Metanephros (tissue), 2 donors: Measurements from ENCODE around the gene CTAG1A. TPM values are rescaled to one million over a fixed set of nuclear protein-coding genes. Genes with fewer than 3 reads are reported as not detected.

Source experiments
- small RNA-seq: library from RNA; depleted of rRNA; stranded (forward); fragments of <200 nt; gene quantifications from one replicate; pipeline ENCODE3, GENCODE V24; 2014; ENCODE audit warnings: low replicate concordance
- total RNA-seq: library from RNA; depleted of rRNA; stranded (reverse); fragments of >200 nt; gene quantifications from one replicate; pipeline ENCODE4 v1.2.3, GENCODE V29; 2014

Gene CTAG1A
- total RNA-seq = not detected

DNA sequence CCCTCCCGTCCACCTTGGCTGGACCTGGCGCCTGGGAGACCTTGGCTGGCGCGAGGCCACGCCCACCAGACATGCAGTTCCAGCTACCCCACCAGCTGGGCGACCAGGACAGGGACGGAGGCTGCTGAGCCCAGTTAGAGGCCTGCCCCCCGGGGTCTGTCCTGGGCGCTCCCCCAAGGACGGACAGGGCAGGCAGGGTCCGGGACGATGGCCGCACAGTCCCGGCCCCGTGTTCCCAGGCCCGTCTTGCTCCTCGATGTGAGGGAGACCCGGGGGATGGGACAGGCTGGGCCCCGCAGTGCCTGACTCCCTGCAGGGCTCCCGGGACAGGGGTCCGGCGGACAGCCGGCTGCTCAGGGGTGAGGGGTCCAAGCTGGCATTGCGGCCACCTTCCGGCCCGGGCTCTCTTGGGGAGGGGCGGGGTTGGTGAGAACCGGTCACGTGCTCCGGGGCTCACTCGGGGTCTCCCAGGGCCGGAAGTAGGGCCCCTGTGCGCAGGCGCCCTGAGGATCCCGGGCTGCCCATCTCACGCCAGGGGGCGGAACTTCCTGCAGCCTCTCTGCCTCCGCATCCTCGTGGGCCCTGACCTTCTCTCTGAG is at the start of gene CTAG1A:
Gene CTAG1A, plus strand, starts transcription at position 549 of the 599 bp plus-strand sequence. CDS start 74 bp downstream, outside the sequence.

DNA sequence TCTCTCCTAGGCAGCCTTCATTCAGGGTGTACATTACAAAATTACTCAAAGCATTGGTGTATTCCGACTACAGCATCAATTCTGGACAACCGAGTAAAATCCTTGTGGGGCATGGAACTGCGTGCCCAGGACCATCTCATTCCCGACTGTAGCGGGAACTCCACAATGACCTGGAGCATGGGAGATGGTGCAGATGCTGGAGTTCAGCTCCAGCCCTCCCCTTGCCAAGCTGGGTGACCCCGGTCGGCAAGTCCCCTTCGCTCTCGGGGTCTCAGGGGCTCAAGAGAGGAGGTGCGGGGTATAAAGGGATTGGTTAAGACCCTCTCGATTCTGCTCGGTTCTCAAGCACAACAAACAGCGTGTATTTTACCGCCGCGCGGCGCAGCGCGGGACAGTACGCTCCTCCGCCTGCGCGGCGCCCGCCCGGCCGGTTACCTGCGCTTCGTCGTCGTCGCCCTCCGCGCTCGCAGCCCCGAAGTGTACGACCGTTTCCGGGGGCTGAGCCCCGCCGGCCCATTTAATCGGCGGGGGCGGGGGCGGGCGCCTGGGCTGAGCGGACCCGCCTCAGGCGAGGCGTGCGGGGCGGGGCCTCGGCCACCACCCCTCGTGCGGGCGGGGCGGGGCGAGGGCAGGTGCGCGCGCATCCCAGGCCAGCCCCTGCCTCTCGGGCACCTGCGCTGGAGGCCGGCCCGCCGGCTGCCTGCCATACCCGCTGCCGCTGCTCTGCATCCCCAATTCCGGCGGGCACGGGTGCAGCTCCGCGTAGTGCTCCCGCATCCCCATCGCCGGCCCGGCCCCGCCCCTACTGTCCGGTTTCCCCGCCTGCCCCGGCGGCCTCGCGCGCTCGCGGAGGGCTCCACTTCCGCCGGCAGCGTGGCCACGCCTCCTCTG is 38.3 kb upstream of the CTAG1A start, which contains the start of gene G6PD:
Gene G6PD, minus strand, starts transcription at position 493 of the 891 bp plus-strand sequence. CDS start 691 bp downstream, outside the sequence.

GRCh38 chrX:154547245-154548027 is 37.5 kb upstream of the CTAG1A start, which contains the start of gene IKBKG:
Gene IKBKG (plus strand): TSS chrX:154547620. CDS start chrX:154552003, 4,383 bp downstream.

GRCh38 chrX:154619182-154619581 is 34.2 kb downstream of the CTAG1A start, which contains the start of gene CTAG1B:
Gene CTAG1B (minus strand): TSS chrX:154619282. CDS start chrX:154619218, 64 bp downstream.

Small RNAs within 50 kb of the gene (small RNA-seq; reads per million reads assigned to genes)
- not detected for gene AC244090.1
- not detected for gene AC244107.2

Other genes starting within 250 kb of the CTAG1A start
- 813 TPM for gene FLNA, start 210.5 kb upstream of the CTAG1A start, total RNA-seq
- gene EMD, start 205.8 kb upstream of the CTAG1A start, total RNA-seq = 61.3 TPM
- gene RPL10, start 186.8 kb upstream of the CTAG1A start, total RNA-seq = 2,753 TPM
- gene DNASE1L1, start 175.9 kb upstream of the CTAG1A start, total RNA-seq = 27.1 TPM
- 35.7 TPM for gene TAFAZZIN, start 173.6 kb upstream of the CTAG1A start, total RNA-seq
- gene ATP6AP1, start 156.5 kb upstream of the CTAG1A start, total RNA-seq = 106 TPM
- 103 TPM for gene GDI1, start 148.0 kb upstream of the CTAG1A start, total RNA-seq
- 26.0 TPM for gene FAM50A, start 141.0 kb upstream of the CTAG1A start, total RNA-seq
- gene PLXNA3, start 126.9 kb upstream of the CTAG1A start, total RNA-seq = 28.7 TPM
- gene LAGE3, start 105.9 kb upstream of the CTAG1A start, total RNA-seq = 11.6 TPM
- 31.4 TPM for gene UBL4A, start 98.5 kb upstream of the CTAG1A start, total RNA-seq
- 17.9 TPM for gene SLC10A3, start 94.5 kb upstream of the CTAG1A start, total RNA-seq
- 23.9 TPM for gene FAM3A, start 68.9 kb upstream of the CTAG1A start, total RNA-seq
- gene G6PD, start 38.3 kb upstream of the CTAG1A start, total RNA-seq = 31.3 TPM
- gene IKBKG, start 37.5 kb upstream of the CTAG1A start, total RNA-seq = 14.5 TPM
- not detected for gene CTAG1B, start 34.1 kb downstream of the CTAG1A start, total RNA-seq
- not detected for gene CTAG2, start 68.4 kb downstream of the CTAG1A start, total RNA-seq
- 5.3 TPM for gene GAB3, start 165.9 kb downstream of the CTAG1A start, total RNA-seq
- gene DKC1, start 177.7 kb downstream of the CTAG1A start, total RNA-seq = 20.8 TPM
- 53.7 TPM for gene MPP1, start 220.4 kb downstream of the CTAG1A start, total RNA-seq
- not detected for gene SMIM9, start 249.5 kb downstream of the CTAG1A start, total RNA-seq